ENCODE data around the gene SUFU. TPM values are rescaled to one million over a fixed set of nuclear protein-coding genes. Genes with fewer than 3 reads are reported as not detected.

SUFU gene
- total RNA-seq, 1 donor from 2014 or later, result 13.5 TPM

- DNase-seq, result peak; percentile 65
Observed at GRCh38 chr10:102650655-102651454, 147.1 kb downstream of the SUFU start.

GRCh38 chr10:102651455-102652169, 147.8 kb downstream of the SUFU start:
- H3K27ac ChIP-seq, result peak overlapping the region; percentile 77
- no peaks in the 10 kb centered on the region for H3K27me3 ChIP-seq
- peaks cover 45% of the 10 kb centered on the region for H3K36me3 ChIP-seq
- no peak for ATAC-seq
- TF ChIP-seq CTCF (IDR thresholded peaks at IDR 0.05), result no peak
- no peak for DNase-seq
- H3K4me3 ChIP-seq, result no peak overlapping the region
- no peaks in the 10 kb centered on the region for H3K9me3 ChIP-seq
- intact Hi-C loops (cut with DNase I), result no loop called here
- peaks cover 89% of the 10 kb centered on the region for H3K4me1 ChIP-seq

More at GRCh38 chr10:102650655-102651454, 147.1 kb downstream of the SUFU start:
- no peak for TF ChIP-seq CTCF (IDR thresholded peaks at IDR 0.05)
- intact Hi-C loops (cut with DNase I), result no loop called here
- no peaks in the 10 kb centered on the region for H3K9me3 ChIP-seq
- peak; percentile 2 for ATAC-seq
- peaks cover 37% of the 10 kb centered on the region for H3K36me3 ChIP-seq
- no peaks in the 10 kb centered on the region for H3K27me3 ChIP-seq
- peaks cover 83% of the 10 kb centered on the region for H3K4me1 ChIP-seq
- H3K27ac ChIP-seq, result peak overlapping the region; percentile 77
- H3K4me3 ChIP-seq, result peak overlapping the region; percentile 85

- no peak for DNase-seq
- Histone ChIP-seq H3K27me3 (no peaks in the 10 kb centered on the region), H3K9me3 (no peaks in the 10 kb centered on the region), H3K27ac (peak overlapping the region; percentile 77), H3K4me3 (no peak overlapping the region), H3K4me1 (peaks cover 89% of the 10 kb centered on the region), H3K36me3 (peaks cover 52% of the 10 kb centered on the region)
- no peak for ATAC-seq
- TF ChIP-seq CTCF (IDR thresholded peaks at IDR 0.05), result no peak
- intact Hi-C loops (cut with DNase I), result no loop called here
Observed at GRCh38 chr10:102652170-102652916, 148.6 kb downstream of the SUFU start.

- no peak for TF ChIP-seq CTCF (IDR thresholded peaks at IDR 0.05)
- DNase-seq (no peak), ATAC-seq (peak; percentile 1)
- H3K27me3 ChIP-seq, result no peaks in the 10 kb centered on the region
- H3K36me3 ChIP-seq, result peaks cover 52% of the 10 kb centered on the region
- peaks cover 89% of the 10 kb centered on the region for H3K4me1 ChIP-seq
- no peak overlapping the region for H3K27ac ChIP-seq
- H3K9me3 ChIP-seq, result no peaks in the 10 kb centered on the region
- intact Hi-C loops (cut with DNase I), result no loop called here
- H3K4me3 ChIP-seq, result no peak overlapping the region
Observed at GRCh38 chr10:102653060-102653459, 149.3 kb downstream of the SUFU start.

GRCh38 chr10:102654566-102654965, 150.8 kb downstream of the SUFU start:
- ATAC-seq (no peak), DNase-seq (no peak)
- Histone ChIP-seq H3K27ac (no peak overlapping the region), H3K9me3 (no peaks in the 10 kb centered on the region), H3K4me3 (no peak overlapping the region), H3K27me3 (no peaks in the 10 kb centered on the region), H3K36me3 (peaks cover 53% of the 10 kb centered on the region), H3K4me1 (peaks cover 87% of the 10 kb centered on the region)
- intact Hi-C loops (cut with DNase I), result no loop called here
- TF ChIP-seq CTCF (IDR thresholded peaks at IDR 0.05), result no peak
